Dermis microvascular lymphatic vessel endothelial cell (primary cell): ENCODE results near the gene NLGN1. TPM values are rescaled to one million over a fixed set of nuclear protein-coding genes. Genes with fewer than 3 reads are reported as not detected.
A peak's percentile ranks its signal among the peaks of the same experiment; 100 is the strongest.
"Not testable (repeated sequence)": the region's sequence is repeated elsewhere in the genome, so short reads cannot be mapped to it uniquely, and the experiment has no call there.

Experiments
- DNase-seq, 2 donors: peaks; one replicate each; pipeline versions ENCODE4 v3.0.0 to v3.0.0-alpha.2; 2010; ENCODE audit warnings: low read depth in 2 of 2
- total RNA-seq: library from RNA; depleted of rRNA; stranded (reverse); fragments of >200 nt; gene quantifications from 2 replicates; pipeline ENCODE4 v1.2.1, GENCODE V29; 2014

The NLGN1 gene
- 0.51 and 0.63 TPM in 2 replicates for total RNA-seq

DNA sequence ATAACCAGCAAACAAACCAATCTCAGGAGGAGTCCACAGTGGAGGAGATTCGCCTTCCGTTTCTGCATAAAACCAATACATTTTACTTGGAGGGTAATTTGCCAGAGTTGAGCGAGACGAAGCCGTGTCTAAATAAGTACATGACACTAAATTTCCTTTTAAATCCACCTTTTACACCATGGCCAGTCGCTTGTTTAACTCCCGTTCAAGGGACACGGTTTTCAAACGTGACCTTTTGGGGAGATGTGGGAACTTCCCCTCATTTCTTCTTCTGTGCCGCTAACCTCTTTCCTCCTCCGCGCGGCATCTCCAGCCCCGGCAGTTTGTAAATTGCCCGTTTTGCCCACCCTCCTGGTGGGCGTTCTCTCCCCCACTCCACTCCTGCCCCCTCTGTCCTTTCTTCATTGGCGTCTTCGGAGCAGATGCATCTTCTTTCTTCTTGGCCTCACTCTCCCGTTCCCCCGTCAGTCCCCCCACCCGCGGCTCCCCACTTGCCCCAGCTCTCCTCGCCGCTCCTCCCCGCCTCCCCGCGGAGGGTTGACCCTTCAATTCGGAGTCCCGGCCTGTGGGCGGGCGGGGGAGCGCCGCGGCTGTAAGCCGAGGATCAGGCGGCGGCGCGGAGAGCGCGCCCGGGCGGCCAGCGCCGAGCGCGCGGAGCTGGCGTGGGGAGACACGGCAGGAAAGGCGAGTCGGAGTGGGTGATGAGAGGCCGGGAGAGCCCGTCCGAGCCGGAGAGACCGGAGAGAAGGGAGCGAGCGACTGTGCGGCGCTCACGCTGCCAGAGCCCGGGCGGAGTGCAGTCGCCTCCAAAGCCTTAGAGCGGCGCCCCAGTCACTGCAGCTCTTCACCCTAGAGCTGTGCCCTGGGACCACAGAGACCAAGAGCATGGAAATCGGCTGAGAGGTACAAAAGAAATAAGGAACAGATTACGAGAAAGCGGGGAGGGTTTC is at the start of gene NLGN1:
Gene NLGN1 (plus strand): TSS at position 584 of the 950 bp plus-strand sequence.
- DNase-seq, result peak in 1 of 2 donors; percentile 59

DNA sequence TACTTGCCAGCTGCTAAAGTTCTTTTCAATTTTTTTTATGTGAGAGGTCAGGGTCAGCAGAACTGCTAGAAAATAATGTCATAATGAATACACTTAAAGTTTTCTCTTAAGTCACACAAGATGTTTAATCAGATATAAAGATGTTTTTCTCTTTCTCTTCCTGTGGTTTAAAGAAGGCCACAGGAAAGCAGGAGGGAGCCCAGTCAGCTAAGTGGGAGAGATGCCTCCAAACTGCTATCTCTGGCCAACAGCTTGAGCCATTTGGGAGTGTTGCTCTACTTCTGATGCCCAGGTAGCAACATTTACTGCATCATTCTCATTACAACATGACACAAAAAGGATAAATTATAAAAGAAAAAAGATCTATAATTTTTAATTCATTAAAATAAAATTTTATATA is 45.7 kb upstream of the NLGN1 start:
- DNase-seq, result no peak

GRCh38 chr3:173353137-173353536 is 44.4 kb upstream of the NLGN1 start:
- not testable (repeated sequence) for DNase-seq

- no peak for DNase-seq
Observed at GRCh38 chr3:173354124-173354523, 43.4 kb upstream of the NLGN1 start.

DNA sequence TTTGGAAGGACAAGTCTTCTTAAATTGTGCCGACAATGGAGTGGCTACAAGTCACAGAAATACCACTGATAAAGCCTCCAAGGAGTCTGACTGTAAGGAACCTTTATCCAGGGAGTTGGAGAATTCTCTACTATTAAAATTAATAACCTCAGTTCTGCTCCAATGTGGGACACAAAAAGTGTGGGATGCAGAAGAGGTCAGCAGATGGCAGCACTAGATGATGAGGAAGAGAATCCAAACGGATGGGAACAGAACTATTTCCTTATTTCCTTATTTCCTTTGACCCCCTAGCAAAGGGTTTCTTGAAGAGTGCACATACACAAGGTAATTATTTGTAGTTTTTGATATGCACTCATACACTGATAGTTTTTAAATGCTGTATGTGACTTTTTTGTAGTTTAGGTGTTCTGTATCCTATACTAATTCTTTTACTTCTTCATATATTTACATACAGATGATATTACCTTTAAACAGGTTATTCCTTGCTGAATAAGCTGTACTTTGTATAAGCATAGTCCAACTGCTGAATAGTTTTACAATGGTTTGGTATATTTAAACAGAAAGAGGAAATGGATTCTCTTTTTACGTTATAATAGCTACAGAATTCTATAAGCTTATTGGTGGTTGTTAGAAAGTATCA is 25.6 kb upstream of the NLGN1 start:
- peak in 1 of 2 donors; percentile 19 for DNase-seq

DNA sequence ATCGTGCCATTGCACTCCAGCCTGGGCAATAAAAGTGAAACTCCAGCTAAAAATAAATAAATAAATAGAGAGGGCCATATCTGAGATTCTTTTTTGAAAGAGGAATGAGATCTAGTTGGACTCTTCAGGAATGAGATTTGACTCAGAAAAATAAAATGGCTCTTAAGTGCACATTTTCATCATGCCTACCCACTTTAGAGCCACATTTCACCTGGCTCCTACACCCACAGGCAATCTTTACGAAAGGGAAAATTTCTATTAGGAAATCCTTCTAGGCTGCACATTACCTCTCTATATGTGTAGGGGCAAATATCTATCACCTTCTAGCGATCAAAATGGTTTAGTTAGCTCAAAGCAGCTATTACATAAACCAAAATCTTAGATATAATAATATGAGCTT is 16.9 kb upstream of the NLGN1 start:
- DNase-seq, result no peak

DNA sequence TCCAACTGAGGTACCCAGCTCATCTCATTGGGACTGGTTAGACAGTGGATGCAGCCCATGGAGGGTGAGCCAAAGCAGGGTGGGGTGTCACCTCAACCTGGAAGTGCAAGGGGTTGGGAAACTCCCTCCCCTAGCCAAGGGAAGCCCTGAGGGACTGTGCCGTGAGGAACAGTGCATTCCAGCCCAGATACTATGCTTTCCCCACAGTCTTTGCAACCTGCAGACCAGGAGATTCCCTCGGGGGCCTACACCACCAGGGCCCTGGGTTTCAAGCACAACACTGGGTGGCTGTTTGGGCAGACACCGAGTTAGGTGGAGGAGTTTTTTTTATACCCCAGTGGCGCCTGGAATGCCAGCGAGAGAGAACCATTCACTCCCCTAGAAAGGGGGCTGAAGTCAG is 15.6 kb upstream of the NLGN1 start:
- not testable (repeated sequence) for DNase-seq

GRCh38 chr3:173395073-173395411 is 2.5 kb upstream of the NLGN1 start:
- DNase-seq, result peak in 1 of 2 donors; percentile 25

- DNase-seq, result peak in 1 of 2 donors; percentile 52
Observed at GRCh38 chr3:173395412-173396181, 1.9 kb upstream of the NLGN1 start.

DNA sequence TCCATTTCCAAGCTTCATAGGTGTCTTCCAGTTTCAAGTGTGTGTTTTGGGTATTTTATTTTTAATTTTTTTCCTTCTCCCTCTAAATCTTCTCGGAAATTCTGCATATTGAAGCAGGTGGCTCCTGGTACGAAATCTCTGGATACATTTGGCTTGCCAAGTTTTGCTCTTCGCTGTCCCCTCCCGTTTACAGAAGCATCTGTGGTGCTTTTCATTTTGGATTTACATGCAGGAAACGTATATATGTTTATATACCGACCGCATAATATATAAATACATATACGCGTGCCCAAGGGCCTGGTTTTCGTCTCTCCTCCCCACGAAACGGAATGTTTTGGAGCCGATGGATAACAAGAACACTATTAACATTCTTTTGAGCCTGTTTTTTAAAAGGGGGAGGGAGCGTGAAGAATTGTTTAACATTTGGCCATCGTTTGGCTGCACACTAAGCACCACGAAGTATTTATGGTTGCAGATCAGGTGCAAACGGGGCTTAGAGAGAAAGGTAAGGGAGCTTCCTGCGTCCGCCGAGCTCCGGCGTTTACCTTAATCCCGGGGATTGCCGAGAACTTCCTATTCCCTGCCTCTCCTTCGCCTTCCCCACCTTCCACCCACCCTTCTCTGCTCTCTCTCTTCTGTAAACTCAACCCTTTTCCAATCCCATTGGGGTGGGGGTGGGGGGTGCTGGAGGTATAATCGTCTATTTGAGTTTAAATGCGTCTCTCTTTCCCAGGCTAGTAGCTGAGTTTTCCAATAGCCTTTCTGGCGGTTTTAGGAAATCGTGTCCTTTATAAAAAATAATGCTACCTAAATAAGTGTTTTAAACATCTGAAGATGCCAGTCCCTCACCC is 1.1 kb upstream of the NLGN1 start:
- DNase-seq, result no peak

GRCh38 chr3:173398111-173398479 is 551 bp downstream of the NLGN1 start:
- DNase-seq, result no peak

DNA sequence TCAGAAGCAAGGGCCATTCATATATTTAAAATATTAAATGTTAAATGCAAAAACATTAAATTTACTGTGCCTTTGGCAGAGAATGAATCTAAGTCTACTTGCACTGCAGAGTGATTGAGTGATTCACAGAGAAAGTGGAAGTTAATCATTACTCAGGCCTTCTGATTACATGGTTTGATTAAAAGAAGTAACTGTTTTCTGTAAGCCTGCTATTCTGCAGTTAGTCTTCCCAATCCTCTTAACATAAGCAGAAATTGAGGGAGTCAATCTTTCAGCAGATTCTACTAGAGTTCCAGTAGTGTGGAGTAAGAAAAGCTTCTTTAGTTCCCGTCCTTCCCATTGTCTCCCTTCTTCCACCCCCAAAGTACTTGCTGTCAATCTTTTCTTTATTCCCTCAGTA is 1.5 kb downstream of the NLGN1 start:
- DNase-seq, result no peak

GRCh38 chr3:173401369-173401768 is 3.8 kb downstream of the NLGN1 start:
- no peak for DNase-seq

DNA sequence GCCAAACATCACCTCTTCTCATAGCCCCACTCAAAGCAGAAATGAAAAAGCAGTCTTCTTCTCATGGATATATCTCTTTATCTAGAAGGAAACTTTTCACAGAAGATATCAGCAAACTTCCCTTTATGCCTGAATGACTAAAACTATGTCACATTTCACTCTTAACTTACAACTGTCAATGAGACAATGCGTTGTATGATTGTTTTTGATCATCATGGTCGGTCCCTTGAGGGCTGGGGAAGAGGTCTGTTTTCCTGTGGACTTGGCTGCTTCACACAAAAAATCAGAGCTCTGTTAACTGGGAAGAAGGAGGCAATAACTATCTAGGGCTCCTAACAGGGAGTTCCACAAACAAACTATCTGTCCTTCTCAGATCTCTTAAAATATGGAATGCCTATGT is 5.1 kb downstream of the NLGN1 start:
- no peak for DNase-seq

- no peak for DNase-seq
Observed at GRCh38 chr3:173403376-173403775, 5.8 kb downstream of the NLGN1 start.

- no peak for DNase-seq
Observed at GRCh38 chr3:173404156-173404555, 6.6 kb downstream of the NLGN1 start.

- DNase-seq, result no peak
Observed at GRCh38 chr3:173410436-173410835, 12.9 kb downstream of the NLGN1 start.

GRCh38 chr3:173410849-173411248 is 13.3 kb downstream of the NLGN1 start:
- DNase-seq, result no peak

- DNase-seq, result peak in 1 of 2 donors; percentile 42
Observed at GRCh38 chr3:173411375-173411973, 13.9 kb downstream of the NLGN1 start.

GRCh38 chr3:173416070-173416469 is 18.5 kb downstream of the NLGN1 start:
- DNase-seq, result no peak

DNA sequence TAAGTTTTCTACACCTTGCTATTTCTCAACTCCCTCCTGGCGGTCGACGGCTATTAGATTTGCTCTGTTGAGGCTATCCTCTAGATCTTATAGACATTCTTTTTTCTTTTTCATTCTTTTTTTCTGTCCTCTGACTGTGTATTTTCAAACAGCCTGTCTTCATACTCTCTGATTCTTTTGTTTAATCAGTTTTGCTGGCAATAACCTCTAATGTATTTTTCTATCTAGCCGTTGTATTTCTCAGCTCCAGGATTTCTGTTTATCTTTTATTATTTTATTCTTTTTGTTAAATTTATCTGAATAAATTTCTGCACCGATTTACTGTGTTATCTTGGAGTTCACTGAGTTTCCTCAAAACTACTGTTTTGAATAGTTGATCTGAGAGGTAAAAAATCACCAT is 31.5 kb downstream of the NLGN1 start:
- no peak for DNase-seq
